HL-60/S4 (cell line): ENCODE measurements around the gene PTPN14.

ENCODE experiments used
- in situ Hi-C: fragments of 300-500 bp; cut with MboI; formaldehyde crosslinking; loops from 2 replicates; pipeline ENCODE4 v1.14.3; 2022; ENCODE audit warnings: low sequenced_read_pairs

PTPN14 gene

GRCh38 chr1:214569357-214570004, 18.1 kb upstream of the PTPN14 start:
- in situ Hi-C loops: no loop called here

DNA sequence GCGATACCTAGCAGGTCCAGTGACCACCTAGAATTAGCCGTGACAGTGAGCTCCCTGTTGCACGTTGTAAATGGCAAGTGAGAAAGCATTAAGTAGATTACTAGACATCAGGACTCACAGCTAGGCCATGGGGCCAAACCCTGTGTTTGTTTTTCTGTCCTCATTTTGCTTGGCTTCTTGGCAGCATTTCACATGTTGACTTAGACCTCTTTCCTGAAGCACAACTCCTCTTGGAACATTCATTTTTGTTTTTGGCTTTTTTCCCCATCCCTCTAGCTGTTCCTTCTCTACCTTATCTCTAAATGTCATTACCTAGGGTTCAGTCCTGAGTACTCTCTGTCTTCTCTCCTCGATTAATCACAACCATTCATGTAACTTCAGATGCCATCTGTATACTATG, 16.9 kb upstream of the PTPN14 start:
- in situ Hi-C loops: no loop called here

GRCh38 chr1:214567481-214567980, 16.1 kb upstream of the PTPN14 start:
- in situ Hi-C loops: no loop called here

GRCh38 chr1:214566158-214567104, 15.0 kb upstream of the PTPN14 start:
- in situ Hi-C loops: no loop called here

GRCh38 chr1:214565310-214565709, 13.9 kb upstream of the PTPN14 start:
- in situ Hi-C loops: no loop called here

DNA sequence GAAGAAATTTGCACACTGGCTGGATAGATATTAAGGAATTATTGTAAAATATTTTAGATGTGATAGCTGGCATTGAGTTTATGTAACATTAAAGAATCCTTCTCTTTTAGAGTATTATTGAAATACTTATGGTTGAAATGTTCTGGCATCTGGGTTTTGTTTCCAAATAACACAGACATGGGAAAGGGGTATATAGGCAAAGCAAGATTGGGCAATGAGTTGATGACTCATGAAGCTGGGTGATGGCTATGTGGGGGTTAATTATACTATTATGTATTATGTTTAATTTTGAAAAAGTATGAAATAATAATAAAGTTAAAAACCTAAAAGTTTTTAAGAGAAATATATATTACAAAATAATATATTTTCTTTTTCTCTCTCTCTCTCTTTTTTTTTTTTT, 12.5 kb upstream of the PTPN14 start:
- in situ Hi-C loops: no loop called here

DNA sequence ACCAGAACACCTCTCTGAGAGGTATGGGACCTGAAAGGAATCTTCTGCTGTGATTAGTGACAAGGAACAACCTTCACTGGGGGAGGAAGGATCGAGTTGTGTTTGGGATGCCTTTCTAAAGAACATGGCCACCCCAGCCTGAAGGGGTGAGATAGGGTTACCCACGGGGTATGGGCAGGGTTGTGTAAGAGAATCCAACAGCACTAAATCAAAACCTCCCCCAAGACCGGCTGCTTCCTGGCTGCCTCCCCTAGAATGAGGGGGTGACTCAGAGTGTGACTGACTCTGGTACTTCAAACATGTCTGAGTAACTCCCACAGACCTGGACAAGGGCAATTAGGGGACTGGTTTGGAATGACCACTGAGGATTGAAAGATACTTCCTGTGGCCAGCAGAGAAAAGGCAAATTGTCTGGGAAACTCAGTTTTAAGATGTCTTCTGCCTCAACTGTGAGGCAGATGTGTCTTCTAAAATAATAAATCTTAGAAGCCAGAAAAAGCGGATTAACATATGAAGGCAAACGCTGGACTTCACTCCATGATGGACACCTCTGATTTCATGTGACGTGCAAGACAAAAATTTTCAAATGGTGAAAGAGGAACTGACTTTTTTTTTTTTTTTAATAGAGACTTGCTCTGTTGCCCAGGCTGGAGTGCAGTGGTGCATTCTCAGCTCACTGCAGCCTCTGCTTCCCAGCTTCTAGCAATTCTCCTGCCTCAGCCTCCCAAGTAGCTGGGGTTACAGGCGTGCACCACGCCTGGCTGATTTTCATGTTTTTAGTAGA, 6.7 kb upstream of the PTPN14 start:
- in situ Hi-C loops: no loop called here

DNA sequence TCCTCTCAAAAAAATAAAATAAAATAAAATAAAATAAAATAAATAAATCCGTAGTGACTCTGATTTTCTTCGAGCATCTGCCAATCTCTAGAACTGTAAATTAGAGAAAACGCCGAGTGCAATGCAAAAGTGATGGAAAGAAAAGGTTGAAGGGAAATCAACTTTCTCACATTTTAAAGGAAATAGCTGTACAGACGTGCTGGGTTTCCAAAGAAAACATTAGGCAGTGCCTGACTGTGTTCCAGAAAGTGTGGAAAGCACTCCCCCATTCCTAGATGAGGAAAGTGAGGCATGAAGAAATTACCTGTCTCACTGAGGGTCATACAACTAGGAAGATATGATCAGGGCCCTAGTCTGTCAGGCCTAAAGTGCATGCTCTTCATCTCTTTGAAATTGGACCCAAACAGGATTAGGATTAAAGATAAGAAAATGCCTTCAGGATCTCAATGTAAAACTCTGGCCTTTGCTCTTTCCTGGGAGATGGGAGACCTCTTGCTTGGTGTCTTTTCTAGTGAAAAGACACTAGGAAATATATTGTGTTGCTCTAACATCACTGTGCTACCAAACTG, 1.8 kb upstream of the PTPN14 start:
- in situ Hi-C loops: no loop called here

GRCh38 chr1:214552174-214552608, 789 bp upstream of the PTPN14 start:
- in situ Hi-C loops: no loop called here

DNA sequence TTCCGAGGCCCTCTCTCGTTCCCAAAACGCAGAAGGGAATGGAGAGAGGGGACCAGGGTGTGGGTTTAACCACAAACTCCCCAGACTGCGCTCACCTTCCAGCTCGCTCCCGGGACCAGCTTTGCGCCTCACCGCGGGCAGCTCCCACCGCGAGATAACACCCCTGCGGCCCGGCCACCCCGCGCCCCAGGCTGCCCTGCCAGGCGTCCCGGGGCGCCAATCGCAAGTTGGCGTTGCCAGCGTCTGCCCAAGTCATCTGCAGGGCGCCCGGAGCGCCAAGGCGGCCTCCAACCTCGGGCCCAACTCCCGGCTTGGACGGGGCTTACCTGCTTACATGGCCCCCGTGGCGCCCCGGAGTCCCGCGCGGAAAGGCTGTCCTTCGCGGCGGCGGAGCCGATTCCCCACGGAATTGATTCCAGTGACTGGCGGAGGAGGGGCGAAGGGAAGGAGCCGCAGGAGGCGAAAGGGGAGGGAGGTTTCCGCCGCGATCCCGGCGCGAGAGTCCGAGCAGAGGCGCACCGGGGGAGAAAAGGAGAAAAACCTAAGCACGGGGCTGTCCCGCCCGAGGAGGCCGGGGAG, 456 bp downstream of the PTPN14 start:
- in situ Hi-C loops: no loop called here

DNA sequence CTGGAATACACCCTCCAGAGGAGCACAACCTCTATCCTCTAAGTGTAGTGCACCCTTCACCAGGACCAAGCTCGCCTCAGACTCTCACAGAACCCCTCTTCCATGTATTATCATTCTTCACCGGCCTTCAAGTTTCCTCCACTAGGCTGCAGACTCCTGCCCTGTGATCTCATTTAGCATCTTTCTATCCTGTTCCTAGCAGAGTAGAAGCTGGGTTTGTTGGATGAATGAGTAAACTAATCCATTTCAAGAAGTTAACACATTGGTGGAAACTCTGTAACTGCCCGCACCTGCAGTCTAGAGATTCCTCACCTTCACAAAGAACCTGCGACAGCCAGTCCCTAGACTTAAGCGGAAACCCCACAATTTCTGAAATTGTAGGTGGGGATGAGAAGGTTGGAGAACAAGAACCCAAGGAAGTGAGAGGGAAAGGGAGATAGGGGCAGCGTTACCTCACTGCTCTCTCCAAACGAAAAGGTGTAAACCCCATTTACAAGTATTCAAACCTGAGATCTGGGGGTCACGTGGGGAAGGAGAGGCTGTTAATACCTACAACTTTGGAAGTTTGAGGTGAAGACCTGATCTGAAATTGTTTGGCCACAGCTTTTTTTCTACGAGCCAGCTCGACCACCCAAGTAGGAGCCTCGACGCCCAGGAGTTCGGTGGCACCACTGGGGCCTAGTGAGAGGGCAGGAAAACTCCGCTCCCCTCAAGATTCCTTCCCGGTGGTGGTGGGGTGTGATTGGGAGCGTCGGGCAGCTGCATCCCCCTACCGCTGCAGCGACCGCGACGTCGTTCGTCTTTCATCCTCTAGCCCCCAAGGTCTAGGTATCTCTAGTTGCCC, 1.2 kb downstream of the PTPN14 start:
- in situ Hi-C loops: no loop called here

DNA sequence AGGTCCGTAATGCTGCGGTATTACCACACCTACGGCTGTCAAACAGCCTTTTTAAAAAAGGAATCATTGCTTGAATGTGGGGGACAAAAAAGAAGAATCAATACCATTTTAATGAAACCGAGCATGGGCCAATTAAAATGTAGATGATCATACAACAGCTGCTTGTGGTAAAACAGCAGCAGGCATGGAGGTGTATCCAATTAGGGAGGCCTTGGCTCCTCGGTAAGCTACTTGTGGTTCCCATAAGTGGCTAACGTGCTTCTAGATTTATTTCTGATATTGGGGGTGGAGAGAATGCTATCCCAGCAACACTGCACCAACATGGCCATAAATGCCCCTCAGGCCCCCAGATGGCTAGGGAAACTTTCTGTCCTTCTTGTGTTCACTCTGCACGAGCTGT, 1.8 kb downstream of the PTPN14 start:
- in situ Hi-C loops: no loop called here

GRCh38 chr1:214548988-214549387, 2.4 kb downstream of the PTPN14 start:
- in situ Hi-C loops: no loop called here

DNA sequence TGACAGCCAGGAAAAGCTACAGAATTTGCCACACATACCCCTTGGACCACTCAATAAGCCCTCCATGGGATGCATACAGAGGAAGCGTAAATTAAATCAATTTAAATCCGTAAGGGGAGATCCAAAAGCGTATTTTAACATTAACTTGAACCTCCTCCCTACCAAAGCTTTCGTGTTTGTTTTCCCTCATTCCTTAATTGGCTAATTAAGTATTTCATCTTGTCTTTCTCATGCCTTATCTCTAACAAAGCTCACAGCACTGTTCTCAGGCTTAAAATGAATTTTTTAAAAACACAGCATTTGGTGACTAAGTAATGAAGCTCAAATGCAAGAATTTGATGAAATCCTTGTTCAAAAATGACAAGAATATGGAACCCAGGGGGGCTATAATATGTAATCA, 3.1 kb downstream of the PTPN14 start:
- in situ Hi-C loops: no loop called here

- in situ Hi-C loops: no loop called here
Measured at GRCh38 chr1:214547747-214548146, 3.7 kb downstream of the PTPN14 start.

GRCh38 chr1:214546886-214547641, 4.3 kb downstream of the PTPN14 start:
- in situ Hi-C loops: no loop called here

DNA sequence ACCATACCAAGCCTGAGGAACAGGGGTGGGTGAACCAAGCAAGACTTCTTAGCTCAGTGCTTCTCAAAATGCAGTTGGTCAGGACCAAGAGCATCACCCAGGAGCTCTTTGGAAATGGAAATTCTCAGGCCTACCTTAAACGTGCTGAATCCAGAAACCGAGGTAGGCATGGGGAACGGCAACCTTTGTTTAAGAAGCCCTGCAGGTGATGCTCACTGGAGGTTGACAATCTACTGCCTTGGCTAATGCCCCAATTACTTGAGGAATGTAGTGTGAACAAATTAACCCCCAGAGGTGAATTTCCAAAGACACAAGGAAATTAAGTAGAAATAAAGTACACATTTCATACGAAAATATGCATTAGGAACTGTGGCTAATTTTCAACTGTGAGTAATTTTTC, 5.3 kb downstream of the PTPN14 start:
- in situ Hi-C loops: no loop called here

DNA sequence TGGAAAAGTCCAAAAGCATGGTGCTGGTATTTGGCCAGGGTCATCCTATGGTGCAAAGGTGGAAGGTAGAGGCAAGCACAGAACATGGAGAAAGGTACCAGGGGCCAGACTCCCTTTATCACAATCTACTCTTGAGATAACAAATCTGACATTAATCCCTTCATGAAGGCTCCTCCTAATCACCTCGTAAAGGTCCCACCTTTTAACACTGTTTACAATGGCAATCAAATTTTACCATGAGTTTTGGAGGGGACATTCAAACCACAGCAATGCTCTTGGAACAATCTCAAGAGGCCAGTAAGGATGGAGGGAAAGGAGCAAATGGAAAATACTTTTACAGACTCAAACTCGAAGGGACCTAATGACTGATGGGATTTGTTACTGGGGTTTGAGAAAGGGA, 6.1 kb downstream of the PTPN14 start:
- in situ Hi-C loops: no loop called here

DNA sequence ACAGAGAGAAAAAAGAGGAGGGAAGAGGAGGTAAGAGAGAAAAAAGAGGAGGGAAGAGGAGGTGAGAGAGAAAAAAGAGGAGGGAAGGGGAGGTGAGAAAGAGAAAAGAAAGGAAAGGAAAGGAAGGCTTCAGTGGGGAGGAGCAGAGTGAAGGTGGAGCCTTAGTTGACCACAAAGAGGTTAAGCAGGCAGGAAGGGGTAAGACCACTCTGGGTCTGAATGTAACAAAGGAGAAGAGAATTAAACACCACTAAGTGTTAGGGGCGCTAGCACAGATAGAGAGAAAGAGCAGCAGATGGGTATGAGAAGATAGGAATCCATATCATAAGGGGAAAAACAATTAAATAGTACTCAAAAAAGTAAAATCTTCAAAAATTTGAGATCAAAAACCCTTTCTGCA, 6.6 kb downstream of the PTPN14 start:
- in situ Hi-C loops: no loop called here
